HG03521 (cell line): ENCODE measurements around the gene STARD3NL.
"Not testable (repeated sequence)": the region's sequence is repeated elsewhere in the genome, so short reads cannot be mapped to it uniquely, and the experiment has no call there.

Experiments
- ATAC-seq: cut with Tn5 transposase; IDR thresholded peaks from one replicate; pipeline ENCODE4 v1.9.1; 2021; ENCODE audit warnings: mild to moderate bottlenecking, moderate library complexity; ENCODE audit not compliant: unreplicated experiment

STARD3NL gene

GRCh38 chr7:38220452-38220851 is 42.4 kb downstream of the STARD3NL start:
- ATAC-seq: no peak

DNA sequence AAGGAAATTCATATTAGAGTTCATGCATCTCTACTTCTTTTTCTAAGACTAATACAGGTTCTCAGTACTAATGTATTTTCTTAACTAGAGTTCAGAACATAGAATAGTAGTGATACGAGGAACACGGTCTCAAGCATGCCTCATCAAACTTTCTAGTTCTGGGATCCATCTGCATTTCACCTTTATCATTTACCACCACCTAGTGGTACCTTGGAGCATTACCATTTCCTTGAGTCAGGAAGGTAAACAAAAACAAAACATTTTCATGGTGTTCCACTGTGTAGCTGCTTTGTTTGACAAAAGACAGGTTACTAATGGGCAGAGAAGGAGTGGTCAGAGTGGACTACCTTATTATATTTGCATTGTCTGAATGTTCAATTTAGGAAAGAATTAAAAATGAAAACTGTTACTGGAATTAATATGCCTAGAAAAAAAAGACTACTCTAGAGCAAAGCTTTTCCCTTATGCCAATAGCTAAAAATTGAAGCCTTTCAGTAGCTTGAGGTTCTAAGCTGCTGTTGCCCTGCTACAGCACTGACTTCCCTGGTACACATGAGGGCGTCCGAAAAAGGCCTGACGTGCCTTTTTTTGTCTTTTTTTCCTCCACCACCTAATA is 44.5 kb downstream of the STARD3NL start:
- peak; percentile 60 for ATAC-seq

DNA sequence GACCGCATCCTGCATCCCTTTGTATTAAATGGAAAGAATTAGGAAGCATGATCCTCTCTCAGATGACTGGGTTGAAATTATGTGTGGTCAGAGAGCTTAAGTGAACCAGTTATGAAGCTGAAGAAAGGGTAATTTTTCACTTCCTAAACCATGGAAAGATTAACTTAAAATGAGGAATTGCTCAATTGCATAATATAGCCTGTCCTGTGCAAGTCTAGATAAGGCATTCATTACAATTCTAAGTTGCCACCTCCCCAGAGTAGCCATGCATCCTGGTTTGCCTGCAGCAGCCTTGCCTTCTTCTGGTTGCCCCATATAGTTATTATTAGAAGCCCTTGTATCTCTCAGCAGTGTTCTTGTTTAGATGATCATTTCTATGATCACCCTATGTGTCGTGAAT is 45.3 kb downstream of the STARD3NL start:
- no peak for ATAC-seq

- no peak for ATAC-seq
Measured at GRCh38 chr7:38224392-38224791, 46.3 kb downstream of the STARD3NL start.

GRCh38 chr7:38229386-38229785 is 51.3 kb downstream of the STARD3NL start:
- ATAC-seq: no peak

DNA sequence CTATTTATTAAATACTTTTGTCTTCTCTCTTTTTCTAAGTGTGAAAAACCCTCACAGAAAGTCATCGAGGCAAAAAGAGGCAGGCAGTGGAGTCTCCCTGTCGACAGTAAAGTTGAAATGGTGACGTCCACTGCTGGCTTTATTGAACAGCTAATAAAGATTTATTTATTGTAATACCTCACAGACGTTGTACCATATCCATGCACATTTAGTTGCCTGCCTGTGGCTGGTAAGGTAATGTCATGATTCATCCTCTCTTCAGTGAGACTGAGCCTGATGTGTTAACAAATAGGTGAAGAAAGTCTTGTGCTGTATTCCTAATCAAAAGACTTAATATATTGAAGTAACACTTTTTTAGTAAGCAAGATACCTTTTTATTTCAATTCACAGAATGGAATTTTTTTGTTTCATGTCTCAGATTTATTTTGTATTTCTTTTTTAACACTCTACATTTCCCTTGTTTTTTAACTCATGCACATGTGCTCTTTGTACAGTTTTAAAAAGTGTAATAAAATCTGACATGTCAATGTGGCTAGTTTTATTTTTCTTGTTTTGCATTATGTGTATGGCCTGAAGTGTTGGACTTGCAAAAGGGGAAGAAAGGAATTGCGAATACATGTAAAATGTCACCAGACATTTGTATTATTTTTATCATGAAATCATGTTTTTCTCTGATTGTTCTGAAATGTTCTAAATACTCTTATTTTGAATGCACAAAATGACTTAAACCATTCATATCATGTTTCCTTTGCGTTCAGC is 52.0 kb downstream of the STARD3NL start:
- ATAC-seq: no peak

- ATAC-seq: peak; percentile 71
Measured at GRCh38 chr7:38232502-38233366, 54.7 kb downstream of the STARD3NL start.

DNA sequence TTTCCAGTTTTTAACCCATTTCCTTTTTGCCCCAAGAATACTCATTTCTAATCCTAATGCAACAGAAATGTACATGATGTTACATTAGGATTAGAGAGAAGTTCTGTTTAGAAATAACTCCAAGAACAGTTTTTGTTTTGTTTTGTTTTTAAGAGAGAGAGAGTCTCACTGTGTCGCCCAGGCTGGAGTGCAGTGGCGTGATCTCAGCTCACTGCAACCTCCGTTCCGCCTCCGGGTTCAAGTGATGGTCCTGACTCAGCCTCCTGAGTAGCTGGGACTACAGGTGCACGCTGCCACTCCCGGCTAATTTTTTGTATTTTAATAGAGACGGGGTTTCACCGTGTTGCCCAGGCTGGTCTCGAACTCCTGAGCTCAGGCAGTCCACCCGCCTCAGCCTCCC is 56.7 kb downstream of the STARD3NL start:
- not testable (repeated sequence) for ATAC-seq

- no peak for ATAC-seq
Measured at GRCh38 chr7:38235606-38236005, 57.6 kb downstream of the STARD3NL start.

DNA sequence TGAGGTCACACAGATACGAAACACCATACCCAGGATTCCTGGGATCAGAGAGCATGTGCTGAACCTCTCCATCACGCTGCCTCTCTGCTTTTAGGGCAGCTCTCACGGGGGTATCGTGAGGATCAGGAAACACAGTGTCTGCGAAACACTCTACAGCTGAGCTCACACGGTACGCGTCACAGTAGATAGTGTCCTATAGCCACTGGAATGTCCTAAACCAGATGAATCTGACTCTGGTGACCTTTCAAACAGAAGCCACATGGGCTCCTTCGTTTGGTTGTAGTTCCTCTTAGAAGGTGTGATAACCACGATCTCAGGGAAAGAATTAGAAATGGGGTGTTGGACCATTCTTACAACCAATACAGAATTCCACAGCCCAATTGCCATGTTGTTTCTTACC is 61.1 kb downstream of the STARD3NL start:
- not testable (repeated sequence) for ATAC-seq

GRCh38 chr7:38241071-38241470 is 63.0 kb downstream of the STARD3NL start:
- ATAC-seq: no peak

GRCh38 chr7:38242814-38243213 is 64.8 kb downstream of the STARD3NL start:
- ATAC-seq: no peak

GRCh38 chr7:38243345-38243744 is 65.3 kb downstream of the STARD3NL start:
- not testable (repeated sequence) for ATAC-seq

DNA sequence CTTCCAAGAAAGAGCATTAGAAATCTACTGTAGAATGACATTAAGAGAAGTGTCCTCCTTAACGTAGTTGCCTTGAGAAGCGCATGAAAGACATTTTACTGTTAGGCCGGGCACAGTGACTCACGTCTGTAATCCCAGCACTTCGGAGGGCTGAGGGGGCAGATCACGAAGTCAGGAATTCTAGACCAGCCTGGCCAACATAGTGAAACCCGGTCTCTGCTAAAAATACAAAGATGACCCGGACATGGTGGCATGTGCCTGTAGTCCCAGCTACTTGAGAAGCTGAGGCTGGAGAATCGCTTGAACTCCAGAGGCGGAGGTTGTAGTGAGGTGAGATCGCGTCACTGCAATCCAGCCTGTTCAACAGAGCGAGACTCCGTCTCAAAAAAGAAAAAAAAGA is 66.5 kb downstream of the STARD3NL start:
- ATAC-seq: no peak

DNA sequence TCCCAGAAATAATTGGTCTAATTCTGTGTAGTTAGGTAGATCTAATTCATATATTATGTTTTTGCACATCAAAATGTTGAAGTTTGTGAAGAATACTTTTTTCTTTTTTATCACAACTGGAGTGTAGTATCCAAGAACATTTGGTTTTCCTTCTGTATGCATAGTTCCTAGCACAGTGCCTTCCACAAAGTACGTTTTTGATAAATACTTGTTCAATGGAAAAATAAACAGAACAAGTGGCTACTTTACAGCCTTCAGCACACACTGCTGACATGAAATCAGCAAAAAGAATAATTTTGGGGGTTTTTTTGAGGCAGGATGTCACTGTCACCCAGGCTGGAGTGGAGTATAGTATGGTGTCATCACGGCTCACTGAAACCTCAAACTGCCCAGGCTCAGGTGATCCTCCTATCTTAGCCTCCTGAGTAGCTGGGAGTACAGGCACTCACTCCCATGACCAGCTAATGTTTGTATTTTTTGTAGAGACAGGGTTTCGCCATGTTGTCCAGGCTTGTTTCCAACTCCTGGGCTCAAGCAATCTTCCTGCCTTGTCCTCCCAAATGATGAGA is 67.4 kb downstream of the STARD3NL start:
- no peak for ATAC-seq

DNA sequence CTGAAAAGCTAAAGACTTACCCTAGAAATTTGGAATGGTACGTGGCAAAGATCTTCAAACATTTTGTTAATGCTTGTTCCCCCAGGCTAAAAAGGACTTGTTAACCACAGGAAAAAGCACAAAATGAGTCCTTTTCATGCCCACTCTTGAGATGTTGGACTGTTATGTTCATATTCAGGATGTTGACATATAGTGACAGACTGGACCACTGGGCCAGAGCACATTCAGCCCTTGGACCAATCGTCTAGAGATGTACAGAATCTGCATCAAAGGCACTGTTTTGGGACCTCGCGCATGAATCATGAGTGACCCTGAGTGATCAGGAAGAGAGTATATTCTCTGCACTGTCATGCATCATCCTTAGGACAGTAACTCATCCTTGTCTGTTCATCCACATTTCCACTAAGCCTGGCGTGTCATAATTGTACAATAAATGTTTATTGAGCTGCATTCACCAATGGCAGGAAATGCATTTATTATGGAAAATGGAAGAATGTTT is 70.1 kb downstream of the STARD3NL start:
- no peak for ATAC-seq

DNA sequence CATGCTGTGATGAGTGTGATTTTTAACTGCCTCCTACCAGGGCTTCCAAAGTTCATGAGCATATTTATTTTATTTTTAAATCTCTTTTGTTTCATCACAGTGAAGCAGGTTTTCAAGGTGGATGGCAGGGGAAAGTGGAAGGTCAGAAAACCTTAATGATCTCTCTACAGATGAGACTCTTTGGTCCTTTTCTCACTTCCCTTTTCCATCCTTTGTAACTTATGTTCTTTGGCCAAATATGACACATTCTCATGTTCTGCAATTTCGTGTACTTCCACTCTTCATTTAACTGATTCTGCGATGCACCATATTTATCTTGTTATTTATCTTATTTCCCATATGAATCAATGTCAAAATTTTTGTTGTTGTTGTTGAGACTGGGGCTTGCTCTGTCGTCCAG is 71.8 kb downstream of the STARD3NL start:
- peak; percentile 92 for ATAC-seq

GRCh38 chr7:38257350-38257677 is 79.3 kb downstream of the STARD3NL start:
- ATAC-seq: no peak

DNA sequence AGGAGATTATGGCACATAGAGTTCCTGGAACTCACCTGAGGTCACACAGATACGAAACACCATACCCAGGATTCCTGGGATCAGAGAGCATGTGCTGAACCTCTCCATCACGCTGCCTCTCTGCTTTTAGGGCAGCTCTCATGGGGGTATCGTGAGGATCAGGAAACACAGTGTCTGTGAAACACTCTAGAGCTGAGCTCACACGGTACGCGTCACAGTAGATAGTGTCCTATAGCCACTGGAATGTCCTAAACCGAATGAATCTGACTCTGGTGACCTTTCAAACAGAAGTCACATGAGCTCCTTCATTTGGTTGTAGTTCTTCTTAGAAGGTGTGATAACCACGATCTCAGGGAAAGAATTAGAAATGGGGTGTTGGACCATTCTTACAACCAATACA is 81.1 kb downstream of the STARD3NL start:
- not testable (repeated sequence) for ATAC-seq

DNA sequence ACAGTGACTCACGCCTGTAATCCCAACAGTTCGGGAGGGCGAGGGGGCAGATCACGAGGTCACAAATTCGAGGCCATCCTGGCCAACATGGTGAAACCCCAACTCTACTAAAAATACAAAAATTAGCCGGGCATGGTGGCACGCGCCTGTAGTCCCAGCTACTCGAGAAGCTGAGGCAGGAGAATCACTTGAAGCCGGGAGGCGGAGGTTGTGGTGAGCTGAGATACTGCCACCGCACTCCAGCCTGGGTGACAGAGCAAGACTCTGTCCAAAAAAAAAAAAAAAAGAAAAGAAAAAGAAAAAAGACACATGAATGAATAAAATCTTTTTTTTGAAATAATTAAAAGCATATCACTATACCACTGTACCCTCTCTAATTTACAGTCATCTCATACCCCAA is 83.6 kb downstream of the STARD3NL start:
- not testable (repeated sequence) for ATAC-seq

DNA sequence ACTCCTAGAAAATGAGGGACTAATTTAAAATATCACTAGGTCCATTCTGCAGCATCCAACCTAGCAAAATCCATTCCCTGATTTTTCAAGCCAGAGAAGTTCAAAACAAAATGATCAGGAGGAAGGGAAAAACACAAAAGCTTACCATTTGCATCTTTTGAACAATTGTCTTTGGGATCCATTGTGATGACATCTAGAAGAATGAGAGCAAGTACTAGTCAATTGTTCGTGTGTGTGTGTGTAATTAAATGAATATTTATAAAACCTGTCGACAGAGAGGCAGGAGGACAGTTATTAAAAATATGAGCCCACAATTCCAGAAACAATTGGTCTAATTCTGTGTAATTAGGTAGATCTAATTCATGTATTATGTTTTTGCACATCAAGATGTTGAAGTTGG is 84.0 kb downstream of the STARD3NL start:
- not testable (repeated sequence) for ATAC-seq
